ENCODE results near the gene ORAI1.
"Not testable (repeated sequence)": the region's sequence is repeated elsewhere in the genome, so short reads cannot be mapped to it uniquely, and the experiment has no call there.

Gene ORAI1

DNA sequence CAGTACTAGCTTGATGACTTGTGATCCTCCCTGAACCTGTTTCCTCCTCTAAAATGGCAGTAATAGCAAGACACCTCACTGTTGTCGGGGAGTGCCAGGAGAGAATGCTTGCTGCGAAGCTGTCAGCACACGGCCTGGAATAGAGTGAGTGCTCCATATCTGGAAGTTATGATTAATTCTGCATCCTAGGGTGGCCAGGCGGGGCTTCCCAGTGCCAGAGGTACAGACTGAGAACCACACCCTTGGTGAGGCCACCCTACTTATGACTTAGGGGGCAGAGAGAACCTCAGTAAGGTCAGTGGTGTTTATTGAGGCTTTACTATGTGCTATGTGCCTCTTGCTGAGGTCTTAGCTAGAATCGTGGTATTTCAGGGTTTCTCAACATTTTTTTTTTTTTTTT, 23.0 kb downstream of the ORAI1 start:
- no peak for DNase-seq (ENCODE audit: low read depth in 2 of 2)

DNA sequence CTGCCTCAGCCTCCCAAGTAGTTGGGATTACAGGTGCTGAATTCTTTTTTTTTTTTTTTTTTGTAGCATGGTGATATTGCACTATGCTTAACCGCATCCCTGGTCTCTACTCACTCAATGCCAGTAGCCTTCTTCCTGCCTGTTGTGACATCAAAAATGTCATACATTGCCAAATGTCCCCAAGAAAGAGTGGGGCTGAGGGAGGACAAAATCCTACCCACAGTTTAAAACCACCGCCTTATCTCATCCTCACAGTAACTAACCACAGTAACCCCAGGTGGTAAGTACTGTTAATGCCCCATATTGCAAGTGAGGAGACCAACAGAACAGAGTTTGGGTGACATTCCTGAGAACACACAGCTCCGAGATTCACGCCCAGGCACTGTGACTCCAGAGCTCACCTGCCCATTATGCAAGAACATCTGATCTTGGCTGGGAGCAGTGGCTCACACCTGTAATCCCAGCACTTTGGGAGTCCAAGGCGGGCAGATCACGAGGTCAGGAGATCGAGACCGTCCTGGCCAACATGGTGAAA, 23.6 kb downstream of the ORAI1 start:
- DNase-seq (ENCODE audit: low read depth in 2 of 2), result no peak

DNA sequence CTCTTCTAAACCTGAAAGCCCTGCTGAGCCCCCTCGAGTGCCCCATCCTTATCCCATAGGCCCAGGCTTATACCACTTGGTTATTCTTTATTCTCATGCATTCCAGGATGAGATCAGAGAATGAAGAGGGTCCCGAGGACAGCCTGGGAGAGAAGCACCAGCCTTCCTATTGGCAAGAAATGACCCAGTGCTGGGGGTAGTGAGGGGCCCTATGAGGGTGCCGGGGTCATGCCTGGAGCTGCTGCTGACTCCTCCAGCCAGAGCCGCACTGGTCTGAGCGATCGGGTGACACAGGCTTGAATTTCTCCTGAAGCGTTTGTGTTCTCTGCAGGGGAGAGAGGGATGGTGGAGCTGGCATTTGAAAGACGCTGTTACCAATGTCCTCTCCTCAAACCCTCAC, 25.0 kb downstream of the ORAI1 start:
- no peak for DNase-seq (ENCODE audit: low read depth in 2 of 2)

DNA sequence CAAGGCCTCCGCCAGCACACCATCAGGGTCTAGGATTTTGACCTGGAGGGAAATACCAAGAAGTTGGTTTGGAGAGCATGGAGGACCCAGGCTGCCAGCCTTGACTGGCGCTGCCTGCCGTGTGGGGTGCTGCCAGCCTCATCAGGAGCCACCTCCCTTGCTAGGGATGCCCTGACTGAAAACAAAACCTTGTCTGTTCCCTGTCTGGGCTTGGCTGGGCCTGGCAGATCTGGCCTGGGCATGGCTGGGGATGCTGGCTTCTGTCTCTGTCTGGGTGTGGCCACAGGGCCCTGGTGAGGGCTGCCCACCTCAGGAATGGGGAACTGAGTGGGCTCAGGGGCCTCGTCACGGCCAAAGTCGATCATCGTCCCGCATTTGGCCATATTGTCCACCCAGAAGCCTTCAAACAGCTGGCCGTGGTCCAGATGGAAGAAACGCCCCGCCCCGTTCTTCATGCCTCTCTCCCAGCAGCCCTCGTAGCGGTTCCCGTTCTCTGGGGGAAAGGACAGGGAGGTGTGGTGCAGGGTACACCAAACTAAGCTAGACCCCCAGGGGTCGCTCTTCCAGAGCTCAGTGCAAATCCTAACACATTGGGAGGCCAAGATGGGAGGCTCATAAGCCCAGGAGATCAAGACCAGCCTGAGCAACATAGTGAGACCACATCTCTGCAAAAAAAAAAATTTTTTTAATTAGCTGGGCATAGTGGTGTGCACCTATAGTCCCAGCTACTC, 26.6 kb downstream of the ORAI1 start:
- DNase-seq (ENCODE audit: low read depth in 2 of 2), result no peak

DNA sequence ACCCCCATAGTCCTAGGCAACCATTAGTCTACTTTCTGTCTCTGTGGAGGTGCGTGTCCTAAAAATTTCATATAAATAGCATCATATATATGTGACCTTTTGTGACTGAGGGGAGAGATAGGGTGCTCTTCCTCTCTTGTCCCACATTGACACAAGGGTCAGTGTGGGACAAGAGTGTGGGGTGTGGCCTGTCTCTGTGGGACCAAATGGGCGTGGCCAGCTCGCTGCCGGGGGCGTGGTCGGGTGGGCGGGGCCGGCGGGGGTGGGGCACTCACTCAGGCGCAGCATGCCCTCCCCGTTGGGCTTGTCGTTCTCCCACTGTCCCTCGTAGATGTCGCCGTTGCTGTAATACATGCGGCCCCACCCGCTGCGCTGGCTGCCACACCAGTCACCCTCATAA, 27.7 kb downstream of the ORAI1 start:
- no peak for DNase-seq (ENCODE audit: low read depth in 2 of 2)

DNA sequence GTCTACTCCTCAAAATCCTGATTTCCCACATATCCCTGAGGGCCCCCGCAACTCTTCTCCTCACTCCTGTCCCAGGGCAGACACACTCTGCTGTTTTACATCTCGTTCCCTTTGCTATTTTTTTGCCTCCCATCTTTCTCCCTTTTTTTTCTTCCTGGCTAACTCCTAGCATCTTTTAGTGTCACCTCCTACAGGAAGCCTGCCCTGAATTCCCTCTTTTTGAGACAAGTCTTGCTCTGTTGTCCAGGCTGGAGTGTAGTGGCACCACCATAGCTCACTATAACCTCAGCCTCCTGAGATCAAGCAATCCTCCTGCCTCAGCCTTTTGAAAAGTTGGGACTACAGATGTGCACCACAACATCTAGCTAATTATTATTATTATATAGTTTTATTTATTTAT, 29.8 kb downstream of the ORAI1 start:
- DNase-seq (ENCODE audit: low read depth in 2 of 2), result no peak

DNA sequence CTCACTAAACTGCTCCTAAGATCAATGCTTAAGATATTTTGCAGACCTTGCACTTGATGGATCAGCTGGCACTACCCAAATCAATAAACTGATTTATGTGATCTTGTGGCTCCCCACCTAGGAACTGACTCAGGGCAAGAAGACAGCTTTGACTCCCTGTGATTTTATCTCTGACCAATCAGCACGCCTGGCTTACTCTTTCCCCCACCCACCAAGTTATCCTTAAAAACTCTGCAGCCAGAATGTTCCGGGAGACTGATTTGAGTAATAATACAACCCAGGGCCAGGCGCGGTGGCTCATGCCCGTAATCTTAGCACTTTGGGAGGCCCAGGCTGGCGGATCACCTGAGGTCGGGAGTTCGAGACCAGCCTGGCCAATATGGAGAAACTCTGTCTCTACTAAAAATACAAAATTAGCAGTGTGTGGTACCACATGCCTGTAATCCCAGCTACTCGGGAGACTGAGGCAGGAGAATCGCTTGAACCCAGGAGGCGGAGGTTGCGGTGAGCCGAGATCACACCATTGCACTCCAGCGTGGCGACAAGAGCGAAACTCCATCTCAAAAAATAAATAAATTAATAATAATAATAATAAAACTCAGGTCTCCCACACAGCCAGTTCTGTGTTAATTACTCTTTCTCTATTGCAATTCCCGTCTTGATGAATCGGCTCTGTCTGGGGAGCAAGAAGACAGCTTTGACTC, 31.1 kb downstream of the ORAI1 start:
- no peak for DNase-seq (ENCODE audit: low read depth in 2 of 2)

DNA sequence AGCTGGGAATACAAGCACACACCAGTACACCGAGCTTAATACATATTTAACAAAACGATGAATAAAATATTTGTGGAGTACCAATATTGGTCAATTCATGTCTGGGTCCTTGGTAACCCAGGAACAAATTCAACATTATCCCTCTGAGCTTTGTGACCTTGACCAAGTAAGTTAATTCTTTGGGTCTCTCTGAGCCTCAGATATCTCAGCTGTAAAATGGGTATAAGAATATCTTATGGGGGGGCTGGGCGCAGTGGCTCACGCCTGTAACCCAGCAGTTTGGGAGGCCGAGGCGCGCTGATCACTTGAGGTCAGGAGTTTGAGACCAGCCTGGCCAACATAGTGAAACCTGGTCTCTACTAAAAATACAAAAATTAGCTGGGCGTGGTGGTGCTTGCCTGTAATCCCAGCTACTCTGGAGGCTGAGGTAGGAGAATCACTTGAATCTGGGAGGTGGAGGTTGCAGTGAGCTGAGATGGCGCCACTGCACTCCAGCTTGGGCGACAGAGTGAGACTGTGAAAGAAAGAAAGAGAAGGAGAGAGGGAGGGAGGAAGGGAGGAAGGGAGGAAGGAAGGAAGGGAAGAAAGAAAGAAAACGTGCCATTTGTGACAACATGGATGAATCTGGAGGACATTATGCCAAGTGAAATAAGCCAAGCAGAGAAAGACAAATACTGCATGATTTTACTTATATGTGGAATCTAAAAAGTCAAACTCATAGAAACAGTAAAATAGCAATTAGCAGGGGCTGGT, 35.2 kb downstream of the ORAI1 start:
- DNase-seq (ENCODE audit: low read depth in 2 of 2), result not testable (repeated sequence)

DNA sequence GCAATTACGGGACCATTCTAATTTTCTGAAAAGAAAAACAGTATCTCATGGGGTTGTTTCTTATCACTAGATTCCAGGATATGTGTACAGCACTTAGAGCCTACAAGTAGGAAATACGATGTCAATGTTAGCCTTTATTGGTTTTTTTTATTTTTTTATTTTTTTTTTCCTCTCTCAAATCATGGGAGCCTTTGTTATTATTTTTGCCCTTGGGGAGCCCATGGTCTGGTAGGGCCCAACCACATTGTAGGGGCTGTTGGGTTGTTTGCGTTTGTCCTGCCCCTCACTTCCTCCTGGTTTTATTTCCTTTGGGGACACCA, 37.2 kb downstream of the ORAI1 start:
- DNase-seq (ENCODE audit: low read depth in 2 of 2), result no peak

DNA sequence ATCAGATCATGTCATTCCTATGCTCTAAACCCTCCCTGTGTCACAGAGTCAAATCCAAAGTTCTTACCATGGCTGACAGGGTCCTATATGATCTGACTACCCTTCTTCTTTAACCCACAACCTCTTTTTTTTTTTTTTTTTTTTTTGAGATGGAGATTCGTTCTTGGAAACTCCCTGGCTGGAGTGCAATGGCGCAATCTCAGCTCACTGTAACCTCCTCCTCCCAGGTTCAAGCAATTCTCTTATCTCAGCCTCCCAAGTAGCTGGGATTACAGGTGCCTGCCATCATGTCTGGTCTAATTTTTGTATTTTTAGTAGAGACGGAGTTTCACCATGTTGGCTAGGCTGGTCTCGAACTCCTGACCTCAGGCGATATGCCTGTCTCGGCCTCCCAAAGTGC, 40.5 kb downstream of the ORAI1 start:
- DNase-seq (ENCODE audit: low read depth in 2 of 2), result not testable (repeated sequence)

DNA sequence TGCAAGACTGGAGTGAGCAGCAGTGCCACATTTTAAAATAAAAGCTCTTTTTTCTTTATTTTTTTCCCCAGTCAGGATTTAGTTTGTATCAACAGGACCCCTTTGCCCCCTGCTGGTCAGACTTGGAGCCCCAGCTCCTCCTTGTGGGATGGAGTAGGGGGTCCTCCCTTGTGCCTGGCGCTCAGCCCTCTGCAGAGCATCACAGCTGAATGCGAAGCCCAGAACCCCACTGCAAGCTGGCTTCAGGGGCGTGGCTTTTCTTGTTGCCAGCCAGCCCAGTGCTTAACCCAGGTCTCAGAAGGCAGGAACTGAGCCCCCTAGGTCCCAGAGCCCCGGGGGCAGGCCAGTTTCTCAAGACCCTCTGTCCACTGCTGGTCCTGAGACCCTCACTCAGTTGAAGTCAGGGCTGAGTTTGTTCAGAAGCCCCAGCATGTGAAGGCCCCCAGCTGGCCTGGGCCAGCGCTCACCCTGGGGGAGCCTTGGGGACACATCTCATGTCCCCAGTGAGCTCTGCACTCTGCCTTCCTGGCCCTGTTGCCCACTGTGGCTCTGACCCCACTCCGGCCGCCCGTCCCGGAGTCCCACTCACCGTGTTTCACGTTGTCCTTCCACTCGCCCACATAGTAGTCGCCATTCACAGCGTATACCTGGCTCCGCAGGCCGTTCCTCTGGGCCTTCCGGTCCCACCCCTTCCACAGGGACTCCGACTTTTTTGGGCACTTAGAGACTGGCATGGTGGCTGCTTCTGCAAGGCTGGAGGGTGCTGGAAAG, 42.6 kb downstream of the ORAI1 start:
- DNase-seq (ENCODE audit: low read depth in 2 of 2), result no peak

DNA sequence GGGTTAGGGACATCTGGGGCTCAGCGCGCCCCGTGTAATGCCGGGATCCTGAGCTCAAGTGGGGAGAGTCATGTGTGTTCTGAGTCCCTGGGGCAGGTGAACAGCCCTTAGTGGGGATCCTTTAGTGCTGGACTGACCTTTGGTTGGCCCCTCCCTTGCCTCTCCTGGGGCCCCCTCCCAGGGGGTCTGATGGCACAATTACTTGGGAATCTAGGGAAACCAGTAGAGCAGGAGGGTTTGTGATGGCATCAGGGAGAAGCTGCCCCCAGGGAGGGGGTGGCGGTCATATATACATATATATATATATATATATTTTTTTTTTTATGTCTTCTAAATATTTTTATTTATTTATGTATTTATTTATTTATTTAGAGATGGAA, 43.2 kb downstream of the ORAI1 start, which contains the start of gene MORN3:
MORN3 (minus strand) TSS at position 134 of the 380 bp plus-strand sequence. CDS start 171 bp downstream, outside the sequence.
- no peak for DNase-seq (ENCODE audit: low read depth in 2 of 2)

DNA sequence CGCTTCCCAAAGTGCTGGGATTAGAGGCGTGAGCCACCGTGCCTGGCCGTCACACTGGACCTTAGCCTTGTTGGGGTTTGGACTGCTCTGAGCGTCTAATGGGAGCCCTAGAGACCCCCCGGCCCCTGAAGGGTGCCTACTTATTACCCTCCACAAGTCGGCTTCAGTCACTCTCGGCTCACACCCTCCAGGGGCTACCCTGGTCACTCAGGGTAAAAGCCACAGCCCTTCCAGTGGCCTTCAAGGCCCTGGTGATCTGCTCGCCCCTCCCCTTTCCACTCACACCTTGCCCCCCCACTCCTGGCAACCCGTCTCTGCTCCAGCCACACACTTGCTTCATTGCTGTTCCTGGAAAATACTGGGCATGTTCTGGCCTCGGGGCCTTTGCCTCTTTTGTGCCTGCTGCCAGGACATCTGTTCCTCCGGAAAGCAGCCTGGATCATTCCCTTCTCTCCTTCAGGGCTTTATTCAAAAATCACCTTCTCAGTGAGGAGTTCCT, 46.7 kb downstream of the ORAI1 start:
- DNase-seq (ENCODE audit: low read depth in 2 of 2), result no peak

DNA sequence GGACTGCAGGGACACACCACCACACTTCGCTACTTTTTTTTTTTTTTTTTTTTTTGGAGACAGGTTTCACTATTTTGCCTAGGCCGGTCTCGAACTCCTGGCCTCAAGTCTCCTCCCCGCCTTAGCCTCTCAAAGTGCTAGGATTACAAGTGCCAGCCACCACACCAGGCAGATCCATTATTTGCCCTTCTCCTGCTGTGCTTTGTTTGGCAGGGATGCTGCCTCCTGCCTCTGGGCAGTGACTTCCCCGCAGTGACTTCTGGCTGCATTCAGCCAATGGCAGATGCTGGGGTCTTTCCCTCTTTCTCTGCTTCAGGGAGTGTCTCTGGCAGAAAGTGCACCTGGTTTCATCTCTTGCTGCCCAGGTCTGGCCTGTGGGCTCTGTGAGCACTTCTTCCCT, 49.9 kb downstream of the ORAI1 start:
- DNase-seq (ENCODE audit: low read depth in 2 of 2), result no peak

DNA sequence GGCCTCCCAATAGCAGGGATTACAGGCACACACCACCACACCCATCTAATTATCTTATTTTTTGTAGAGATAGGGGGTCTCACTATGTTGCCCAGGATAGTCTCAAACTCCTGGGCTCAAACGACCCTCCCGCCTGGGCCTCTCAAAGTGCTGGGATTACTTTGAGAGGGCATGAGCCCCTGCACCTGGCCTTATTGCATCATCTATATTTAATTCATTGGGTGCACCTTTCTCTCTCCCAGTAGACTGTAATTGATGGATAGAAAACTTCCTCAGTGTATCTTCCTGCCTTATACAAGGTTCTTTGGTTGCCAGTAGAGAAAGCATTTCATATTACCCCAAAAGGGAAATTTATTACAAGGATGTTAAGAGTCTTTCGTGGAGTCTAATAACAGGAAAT, 52.0 kb downstream of the ORAI1 start:
- no peak for DNase-seq (ENCODE audit: low read depth in 2 of 2)

DNA sequence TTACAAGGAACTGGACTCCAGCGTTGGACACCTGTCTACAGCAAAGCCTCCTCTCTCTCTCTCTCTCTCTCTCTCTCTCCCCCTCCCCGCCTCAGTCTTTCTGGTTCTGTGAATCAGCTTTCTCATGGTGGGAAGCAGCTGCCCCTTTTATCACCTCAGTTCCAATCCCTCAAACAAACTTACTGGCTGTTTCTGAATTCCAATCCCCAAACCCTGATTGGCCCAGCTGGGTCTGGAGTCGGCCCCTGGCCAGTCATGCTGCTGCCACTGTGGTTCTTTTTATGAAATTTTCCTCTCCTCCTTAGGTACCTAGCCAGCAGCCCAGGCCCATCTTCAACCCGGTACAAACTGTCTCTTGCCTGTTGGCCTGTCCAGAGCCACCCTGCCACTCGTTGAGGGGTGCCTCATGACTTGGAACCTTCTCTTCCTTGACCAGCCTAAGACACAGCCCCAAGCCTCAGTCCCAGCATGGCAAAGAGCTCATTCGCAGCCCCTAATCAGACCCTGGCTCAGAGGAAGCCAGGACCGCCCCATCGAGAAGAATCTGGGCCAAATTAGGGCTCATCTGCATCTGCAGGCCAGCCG, 52.5 kb downstream of the ORAI1 start:
- DNase-seq (ENCODE audit: low read depth in 2 of 2), result no peak

DNA sequence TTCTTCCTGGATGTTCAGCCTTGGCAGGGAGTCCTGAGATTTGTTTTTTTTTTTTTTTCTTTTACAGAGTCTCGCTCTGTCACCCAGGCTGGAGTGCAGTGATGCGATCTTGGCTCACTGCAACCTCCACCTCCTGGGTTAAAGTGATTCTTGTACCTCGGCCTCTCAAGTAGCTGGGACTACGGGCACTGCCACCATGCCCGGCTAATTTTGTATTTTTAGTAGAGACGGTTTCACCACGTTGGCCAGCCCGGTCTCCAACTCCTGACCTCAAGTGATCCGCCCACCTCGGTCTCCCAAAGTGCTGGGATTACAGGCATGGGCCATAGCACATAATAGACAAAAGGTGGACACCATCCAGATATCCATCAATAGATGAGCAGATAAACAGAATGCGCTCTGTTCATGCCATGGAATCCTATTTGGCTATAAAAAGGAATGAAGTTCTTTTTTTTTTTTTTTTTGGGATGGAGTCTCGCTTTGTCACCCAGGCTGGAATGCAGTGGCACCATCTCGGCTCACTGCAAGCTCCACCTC, 53.4 kb downstream of the ORAI1 start:
- not testable (repeated sequence) for DNase-seq (ENCODE audit: low read depth in 2 of 2)

DNA sequence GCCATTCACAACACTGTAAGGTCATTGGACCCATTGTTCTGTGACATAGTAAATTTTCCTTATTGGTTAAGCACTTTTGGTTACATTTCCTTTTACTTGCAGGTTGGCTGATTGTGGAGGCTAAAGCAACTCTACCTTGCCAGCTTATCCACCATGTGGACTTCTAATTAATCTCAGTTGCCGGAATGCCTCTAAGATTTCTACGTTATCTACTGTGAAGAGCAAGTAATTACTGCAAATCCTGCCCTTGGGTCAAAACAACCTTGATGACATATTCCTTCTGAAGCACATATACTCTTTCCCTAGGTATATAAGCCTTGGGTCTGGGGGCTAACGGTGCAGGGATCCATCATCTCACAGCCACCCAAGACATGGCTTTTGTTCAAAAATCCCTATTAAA, 62.6 kb downstream of the ORAI1 start:
- no peak for DNase-seq (ENCODE audit: low read depth in 2 of 2)

DNA sequence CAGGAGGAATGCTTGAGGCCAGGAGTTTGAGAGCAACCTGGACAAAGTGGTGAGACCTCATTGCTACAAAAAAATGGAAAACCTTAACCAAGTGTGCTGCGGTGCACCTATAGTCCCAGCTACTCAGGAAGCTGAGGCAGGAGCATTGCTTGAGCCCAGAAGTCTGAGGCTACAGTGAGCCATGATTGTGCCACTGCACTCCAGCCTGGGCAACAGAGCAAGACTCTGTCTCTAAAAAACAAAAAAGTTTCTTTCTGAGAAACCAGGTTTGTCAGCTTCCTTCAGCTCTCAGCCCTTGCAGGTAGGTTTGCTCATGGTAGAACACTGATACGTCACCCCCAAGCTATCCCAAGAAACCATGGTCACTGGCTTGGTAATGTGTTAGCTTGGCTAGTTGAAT, 63.1 kb downstream of the ORAI1 start:
- DNase-seq (ENCODE audit: low read depth in 2 of 2), result no peak
